ENCODE results near the gene KDM2A.
A peak's percentile ranks its signal among the peaks of the same experiment; 100 is the strongest.
"Not testable (repeated sequence)": the region's sequence is repeated elsewhere in the genome, so short reads cannot be mapped to it uniquely, and the experiment has no call there.

The KDM2A gene

DNA sequence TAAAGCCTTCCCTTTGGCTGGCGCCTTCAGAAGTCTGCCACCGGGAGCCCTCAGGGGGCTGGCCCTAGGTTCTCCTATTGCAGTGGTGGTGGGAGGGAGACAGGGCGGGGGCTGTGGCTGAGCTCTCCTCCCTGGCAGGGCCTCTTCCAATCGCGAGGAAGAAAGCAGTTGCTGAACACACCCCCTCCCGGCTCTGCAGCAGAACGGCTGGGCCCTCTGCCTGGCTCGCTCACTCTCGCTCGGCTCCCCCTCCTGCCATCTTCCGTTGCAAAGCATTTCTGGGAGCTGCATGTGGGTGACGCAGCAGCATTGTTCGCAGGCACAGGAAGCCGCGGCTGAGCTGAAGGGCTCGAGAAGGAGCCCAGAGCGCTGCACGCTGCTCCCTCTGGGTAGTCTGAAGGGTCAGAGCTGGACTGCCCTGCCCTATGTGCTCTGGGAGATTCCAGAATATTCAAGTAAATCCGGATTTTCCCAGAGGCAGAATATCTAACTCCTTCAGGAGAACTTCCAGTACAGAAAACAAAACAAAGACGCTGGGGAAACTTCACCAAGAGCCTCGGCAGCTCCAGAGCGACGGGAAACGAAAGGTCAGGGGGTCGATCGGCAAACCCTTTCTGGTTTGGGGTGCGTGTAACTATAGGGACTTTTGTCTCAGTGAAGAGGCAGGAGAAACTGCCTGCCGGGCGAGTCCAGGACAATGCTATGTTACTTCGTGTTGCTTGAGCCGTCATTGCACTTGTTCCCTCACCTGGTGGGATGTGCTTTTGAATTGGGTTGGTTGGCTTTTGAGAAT, 120.9 kb downstream of the KDM2A start:
- peak; percentile 95 for DNase-seq

DNA sequence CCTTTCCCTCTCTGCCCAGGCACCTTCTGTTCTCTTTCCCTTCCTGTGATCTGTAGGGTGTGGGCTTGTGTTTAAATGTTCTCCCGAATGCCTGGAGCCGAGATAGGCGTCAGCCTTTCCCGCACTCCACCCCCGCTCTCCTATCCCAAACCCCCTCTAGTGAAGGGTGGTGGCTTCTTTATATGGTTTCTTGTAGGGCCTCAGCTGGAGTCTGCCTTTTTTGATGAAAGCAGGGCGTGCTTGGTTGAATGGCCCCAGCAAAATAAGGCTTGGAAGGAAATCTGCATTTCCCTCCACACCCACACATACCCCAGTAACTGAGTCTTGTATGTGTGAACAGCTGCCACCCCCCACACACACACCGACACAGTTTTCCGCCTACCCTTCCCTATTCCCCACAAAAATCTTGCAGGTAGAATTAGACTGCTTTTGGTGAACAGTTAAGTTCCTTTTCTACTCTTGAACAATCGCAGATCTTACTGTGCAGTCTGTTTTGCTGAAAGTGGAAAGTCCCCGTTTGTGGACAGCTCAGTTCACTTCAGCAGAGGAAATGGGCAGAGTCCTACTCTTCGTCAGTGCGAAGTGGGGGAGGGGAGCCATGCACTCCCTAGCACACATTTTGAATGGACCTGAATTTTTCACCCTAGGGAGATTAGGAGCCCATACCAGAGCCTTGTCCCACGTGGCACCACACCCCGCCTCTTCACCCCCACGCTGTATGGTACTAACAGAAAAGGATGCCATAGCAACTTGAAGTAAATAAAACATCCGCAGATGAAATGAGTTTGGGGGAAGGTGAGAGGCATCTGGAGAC, 121.7 kb downstream of the KDM2A start:
- DNase-seq, result peak; percentile 85

DNA sequence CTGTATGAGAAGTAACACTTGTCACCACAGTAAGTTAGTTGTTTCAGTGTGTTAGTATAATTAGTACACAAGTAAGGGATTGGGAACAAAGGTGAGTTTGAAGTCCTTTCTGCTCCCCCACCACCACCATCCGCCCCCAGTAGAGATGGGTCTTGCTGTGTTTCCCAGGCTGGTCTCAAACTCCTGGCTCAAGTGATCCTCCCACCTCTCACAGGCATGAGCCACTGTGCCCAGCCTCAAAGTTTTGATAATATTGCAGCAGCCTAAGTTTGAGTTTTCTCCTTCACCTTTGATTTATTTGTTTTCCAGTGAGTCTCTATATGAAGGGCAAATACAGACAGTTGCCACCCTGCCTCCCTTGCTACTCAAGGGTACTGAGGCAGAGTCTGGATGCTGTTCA, 123.5 kb downstream of the KDM2A start:
- DNase-seq, result no peak

DNA sequence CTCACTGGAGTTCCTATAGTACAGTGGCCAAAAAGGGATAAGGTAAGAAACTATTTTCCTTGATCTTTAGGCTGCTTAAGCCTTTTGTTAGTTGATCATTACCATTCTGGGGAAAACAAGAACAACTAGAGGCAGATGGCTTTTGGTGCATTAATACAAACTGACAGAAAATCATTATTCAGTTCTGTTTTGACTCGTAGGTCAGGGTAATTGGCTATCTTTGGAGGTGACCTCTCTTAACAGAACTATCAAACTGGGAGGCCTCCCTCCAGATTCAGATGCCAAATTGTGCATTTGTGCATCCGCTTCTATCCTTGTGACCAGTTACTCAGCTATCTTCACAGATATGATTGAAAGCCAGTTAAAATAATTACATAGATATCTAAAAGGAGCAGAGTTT, 124.0 kb downstream of the KDM2A start:
- DNase-seq, result no peak

DNA sequence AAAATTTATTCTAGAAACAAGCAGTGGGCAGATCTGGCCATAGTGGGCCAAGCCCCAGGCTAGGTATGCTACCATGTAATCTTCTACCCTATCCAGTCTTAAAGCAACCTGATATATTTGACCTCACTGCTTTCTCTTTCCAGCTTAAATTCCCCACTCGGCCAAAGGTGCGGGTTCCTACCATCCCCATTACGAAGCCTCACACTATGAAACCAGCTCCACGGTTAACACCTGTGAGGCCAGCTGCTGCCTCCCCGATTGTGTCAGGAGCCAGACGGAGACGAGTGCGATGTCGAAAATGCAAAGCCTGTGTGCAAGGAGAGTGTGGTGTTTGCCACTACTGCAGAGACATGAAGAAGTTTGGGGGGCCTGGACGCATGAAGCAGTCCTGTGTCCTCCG, 126.0 kb downstream of the KDM2A start:
- no peak for DNase-seq

DNA sequence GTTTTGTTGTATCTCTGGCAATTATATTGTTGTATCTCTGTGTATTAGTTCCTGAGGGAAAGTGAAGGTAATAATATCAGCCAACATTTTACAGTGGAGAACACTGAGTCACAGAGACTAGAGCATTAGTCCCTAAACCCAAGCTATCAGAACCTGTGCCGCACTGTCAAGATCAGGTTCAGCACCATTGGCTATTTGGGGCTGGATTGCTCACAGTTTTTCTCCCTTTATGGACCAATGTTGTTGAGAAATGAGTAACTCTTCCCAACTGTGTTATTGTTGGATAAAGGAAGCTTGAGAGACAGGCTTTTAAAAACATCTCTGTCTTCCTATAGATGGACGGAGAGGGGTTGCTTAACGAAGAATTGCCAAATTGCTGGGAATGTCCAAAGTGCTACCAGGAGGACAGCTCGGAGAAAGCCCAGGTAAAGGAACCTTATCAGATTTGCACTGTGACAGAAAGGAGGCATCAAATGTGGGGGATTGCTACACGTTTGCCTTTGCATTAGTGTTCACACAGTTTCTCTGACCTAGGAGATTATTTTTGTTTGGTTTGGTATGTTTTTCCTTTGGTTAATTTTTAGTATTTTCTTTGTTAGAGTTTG, 129.0 kb downstream of the KDM2A start:
- no peak for DNase-seq

DNA sequence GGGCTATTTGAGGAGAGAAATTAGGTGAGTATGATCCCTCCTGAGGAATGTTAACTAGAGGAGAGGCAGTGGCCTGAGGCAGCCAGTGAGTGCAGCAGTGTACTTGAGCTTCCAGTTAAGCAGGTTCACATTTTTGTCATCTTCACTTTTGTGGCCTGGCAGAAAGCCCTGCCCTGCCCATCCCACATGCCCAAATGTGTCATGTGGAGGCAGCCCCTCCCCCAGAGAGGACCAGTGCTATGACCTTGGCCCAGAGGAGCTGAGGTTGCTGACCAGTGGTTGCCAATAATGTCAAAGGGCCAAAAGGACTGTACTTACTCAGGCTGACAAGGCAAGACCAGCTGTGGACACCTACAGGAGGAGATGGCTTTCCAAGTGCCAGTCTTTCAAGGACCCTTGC, 129.6 kb downstream of the KDM2A start:
- no peak for DNase-seq

DNA sequence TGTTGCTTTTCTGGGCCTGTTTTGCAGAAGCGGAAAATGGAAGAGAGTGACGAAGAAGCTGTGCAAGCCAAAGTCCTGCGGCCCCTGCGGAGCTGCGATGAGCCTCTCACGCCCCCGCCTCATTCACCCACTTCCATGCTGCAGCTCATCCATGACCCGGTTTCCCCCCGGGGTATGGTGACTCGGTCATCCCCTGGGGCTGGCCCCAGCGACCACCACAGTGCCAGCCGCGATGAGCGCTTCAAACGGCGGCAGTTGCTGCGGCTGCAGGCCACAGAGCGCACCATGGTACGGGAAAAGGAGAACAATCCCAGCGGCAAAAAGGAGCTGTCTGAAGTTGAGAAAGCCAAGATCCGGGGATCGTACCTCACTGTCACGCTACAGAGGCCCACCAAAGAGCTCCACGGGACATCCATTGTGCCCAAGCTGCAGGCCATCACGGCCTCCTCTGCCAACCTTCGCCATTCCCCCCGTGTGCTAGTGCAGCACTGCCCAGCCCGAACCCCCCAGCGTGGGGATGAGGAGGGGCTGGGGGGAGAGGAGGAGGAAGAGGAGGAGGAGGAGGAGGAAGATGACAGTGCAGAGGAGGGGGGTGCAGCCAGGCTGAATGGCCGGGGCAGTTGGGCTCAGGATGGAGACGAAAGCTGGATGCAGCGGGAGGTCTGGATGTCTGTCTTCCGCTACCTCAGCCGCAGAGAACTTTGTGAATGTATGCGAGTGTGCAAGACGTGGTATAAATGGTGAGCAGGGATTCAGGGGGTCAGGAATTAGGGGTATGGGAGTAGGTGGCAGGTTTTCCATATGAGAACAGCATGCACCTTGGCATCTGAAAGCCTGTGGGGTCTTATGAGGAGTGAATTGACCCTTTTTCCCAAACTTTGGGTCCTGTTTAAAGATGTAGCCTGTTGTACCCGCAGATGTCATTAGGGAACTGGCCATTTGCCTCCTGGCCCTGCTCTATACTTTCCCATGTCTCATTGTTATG, 131.3 kb downstream of the KDM2A start:
- no peak for DNase-seq

DNA sequence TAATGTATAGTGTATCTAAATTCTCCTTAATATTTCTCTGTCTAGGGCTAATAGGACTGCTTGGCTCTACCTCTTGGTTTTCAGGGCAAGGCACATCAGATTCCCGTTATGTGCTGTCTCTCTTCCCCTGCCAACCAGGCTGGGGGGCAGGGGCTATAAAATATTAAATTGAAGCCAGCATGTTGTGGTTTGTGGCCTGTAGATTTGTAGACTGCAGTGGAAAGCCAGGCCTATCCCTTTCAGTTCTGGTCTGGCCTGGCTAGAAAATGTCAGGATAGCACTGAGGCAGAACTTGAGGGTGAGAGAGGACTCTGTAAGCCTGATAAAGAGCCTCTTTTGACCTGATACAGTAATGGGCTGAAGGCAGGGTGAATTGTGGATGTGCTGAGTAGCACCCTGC, 132.8 kb downstream of the KDM2A start:
- no peak for DNase-seq

DNA sequence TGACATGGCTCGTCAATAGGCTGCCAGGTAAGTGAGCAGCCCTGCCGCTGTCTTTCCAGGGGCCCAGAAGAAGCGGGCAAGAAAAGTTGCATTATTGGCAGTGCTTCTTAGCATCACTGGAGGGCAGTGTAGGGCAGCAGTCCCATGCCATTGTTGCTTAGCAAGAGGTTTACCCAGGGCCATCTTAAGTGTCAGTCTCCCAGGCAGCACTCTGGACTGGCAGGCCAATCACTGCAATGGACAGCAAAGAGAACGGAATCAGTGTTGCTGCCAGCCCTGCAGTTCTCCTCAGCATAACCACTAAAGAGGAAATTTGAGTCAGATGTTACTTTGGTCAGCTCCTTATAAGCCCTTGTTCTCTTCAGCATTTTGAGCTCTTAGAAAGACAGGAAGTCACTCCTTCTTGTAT, 133.8 kb downstream of the KDM2A start:
- DNase-seq, result no peak

DNA sequence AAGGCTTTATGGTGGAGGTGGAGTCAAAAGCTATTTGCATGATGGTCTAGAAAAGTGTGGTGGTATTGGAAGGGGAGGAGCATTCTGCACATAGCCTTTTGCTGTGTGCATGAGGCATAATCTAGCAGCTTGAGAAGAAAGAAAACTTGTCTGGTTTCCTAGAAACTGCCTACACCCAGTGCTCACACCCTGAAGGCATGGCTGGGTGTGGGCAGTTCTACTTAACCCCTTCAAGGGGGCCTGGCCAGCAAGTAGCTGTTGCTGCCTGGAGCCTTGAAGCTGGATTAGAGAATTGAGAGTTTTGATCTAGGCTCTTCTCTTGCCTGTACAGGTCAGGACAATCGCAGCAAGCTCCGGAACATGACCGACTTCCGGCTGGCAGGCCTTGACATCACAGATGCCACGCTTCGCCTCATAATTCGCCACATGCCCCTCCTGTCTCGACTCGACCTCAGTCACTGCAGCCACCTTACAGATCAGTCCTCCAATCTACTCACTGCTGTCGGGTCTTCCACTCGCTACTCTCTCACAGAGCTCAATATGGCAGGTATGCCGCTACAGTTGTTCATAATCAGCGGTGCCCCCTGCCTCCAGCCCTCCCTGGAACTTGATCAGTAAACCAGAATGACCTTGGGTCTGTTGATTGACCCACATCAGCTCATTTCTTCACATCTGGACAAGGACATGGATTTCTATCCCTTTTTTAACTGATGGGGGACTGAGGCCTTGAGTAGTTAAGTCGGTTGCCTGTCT, 135.0 kb downstream of the KDM2A start:
- DNase-seq, result no peak

DNA sequence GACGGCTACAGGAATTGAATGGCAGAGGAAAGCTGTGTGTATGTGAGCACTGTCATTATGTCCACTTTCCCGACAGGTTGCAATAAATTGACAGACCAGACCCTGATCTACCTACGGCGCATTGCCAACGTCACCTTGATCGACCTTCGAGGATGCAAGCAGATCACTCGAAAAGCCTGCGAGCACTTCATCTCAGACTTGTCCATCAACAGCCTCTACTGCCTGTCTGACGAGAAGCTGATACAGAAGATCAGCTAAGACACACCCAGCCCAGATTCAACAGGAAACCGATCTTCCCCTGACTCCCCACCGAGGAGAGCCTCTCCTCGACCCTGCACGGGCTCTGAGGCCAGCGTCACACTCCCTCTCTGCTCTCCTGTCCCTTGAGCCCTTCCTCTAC, 135.7 kb downstream of the KDM2A start:
- DNase-seq, result no peak

DNA sequence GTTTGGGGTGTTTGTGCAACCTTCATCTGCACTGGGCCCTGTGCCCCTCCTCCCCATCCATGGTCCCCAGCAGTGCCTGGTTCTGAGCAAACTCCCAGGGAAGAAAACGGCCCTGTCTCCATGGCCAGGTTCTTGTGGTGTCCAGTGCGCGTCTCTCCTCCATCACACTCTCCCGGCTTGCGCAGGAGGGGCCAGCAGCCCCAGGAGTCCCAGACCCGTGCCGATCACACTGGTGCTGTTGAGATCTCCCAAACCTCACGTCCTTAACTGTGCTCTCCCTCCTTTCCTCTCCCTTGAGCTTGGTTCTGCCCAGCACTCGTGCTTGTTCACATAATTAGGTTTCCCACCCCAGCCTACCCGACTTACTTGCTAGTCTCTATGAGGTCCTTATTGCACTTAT, 136.3 kb downstream of the KDM2A start:
- DNase-seq, result peak; percentile 0

DNA sequence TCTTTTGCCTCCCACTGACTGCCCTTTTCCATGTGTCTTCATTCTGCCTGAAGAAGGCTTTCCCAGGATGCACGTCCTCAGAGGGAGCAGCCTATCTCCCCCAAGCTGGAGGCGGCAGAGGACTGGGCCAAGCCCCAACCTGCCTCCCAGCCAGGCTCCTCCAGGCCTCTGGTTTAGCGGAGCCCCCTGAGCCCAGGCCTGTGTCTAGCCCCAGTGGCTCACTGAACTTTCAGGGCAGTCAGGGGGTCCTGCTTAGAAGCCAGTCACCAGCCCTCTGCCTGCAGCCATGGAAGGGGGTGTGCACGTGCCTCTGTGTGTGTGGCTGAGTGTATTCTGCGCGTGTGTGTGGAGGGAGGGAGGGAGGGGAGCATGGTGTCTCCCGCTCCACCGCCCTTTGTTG, 136.8 kb downstream of the KDM2A start:
- DNase-seq, result peak; percentile 1

DNA sequence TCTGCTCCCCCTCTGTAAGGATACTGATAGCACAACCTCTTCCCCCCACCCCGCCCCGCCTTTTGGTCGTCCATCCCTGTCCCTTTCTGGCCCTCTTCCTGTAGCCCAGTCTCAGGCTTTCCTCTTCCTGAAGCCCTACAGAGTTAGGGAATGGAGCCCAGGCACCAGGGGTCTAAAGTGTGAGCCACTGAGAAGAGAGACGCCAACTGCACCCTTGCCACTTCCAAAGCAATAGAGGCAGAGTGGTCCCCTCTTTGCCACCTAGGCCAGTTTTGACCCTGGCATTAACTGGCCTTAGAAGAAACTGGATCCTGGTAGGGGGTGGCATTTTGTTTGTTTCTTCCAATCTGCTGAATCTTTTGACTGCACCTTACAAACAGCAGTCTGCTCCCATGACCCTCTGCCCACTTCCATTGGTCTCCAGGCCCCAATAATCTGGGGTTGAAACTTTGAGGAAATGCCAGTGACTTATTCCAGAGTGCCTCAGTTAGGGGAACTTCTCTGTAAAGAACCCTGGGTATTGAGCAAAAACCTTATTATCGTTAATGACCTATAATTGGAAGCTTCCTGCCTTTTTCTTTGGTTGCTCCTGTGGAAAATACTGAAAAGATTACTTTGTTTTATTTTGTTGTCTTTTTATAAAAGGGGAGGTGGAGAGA, 137.5 kb downstream of the KDM2A start:
- peak; percentile 1 for DNase-seq

DNA sequence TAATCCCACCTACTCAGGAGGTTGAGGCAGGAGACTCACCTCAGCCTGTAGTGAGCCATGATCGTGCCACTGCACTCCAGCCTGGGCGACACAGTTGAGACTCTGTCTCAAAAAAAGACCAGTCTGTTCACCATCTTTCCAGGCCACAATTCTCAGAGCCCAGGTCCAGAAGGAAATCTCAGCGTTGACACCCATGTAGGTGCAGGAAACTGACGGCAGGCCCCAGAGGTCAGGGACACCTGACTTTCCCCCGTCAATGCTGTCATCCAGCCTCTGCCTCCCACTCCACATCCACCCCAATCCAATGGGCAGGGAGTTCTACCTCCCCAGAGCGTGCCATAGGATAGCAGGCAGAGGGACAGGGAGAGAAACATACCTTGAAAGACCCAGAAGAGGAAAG, 141.3 kb downstream of the KDM2A start:
- no peak for DNase-seq

DNA sequence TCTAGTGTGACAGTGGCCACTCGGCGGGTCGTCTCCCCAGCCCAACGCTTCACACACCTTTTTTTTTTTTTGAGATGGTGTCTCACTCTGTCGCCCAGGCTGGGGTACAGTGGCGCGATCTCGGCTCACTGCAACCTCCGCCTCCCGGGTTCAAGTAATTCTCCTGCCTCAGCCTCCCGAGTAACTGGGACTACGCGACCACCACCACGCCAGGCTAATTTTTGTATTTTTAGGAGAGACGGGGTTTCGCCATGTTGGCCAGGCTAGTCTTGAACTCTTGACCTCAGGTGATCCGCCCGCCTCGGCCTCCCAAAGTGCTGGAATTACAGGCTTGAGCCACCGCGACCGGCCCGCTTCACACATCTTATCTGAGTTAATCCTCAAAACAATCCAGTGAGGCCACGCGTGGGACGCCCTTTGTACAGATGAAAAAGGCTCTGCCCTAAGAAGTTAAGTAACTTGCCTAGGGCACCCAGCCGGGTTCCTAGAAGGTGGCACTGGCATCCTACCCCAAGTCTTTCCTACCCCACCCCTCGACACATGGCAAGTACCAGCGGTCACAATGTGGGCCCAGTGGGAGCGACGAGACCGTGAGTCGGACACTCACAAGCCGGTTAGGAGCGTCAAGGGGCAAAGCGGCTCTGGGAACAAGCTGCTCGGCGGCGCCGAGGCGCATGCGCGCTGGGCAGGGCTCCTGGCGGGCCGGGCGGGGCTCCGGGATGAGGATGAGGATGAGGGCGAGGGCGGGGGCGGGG, 142.0 kb downstream of the KDM2A start:
- not testable (repeated sequence) for DNase-seq

DNA sequence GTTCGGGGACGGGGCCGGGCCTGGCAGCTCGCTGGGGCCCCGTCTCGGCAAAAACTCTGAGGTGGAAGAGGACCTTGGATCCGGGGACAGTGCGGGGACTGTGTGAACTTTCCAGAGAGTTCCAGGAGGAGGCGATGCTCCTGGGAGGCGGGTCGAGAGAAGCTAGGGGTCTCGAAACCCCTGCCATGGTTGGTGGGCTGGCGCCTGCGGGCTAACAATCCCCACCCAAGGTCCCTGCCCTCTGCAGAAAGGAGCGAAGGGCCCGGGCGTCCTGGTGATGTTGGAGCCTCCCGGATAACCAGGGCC, 142.5 kb downstream of the KDM2A start:
- no peak for DNase-seq

DNA sequence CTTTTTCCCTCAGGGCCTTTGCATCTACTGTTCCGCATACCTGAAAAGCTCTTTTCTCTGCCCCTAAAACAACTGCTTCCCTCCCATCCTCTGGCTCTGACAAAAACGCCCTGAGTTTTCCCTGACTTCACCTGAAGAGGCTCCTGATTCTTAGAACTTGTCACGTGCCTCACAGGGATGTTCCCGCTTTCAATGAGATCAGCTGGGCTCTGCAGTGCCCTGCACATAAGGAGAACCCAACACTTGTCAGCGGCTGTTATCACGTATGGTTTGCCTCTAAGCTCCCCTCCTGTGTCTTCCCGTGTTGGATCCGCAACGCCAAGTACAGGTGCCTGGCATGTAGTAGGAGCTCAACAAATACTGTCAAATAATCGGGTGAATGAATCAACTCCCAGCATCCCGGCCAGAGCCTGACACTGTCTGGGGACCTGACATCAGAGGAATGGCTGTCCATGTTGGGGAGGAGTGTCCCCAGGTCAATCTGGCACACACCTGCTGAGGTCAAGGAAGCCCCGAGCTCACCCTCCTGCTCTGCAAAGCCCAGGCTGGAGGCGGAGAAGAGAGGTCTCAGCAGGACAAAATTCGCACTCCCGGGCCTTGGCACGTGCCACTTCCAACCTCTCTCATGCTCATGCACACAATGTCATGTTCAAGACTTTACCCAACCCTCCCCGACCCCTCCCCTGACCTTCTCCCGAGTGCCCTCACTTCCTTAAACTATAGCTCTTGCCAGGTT, 143.1 kb downstream of the KDM2A start:
- DNase-seq, result no peak

All from activated CD4-positive, alpha-beta T cell treated with anti-CD3 and anti-CD28 coated beads, Interleukin-2, amount 50 U/mL, for 1 hour (primary cell).